Activated T-helper 1 cell treated with Interleukin-2 at 50 U/mL for 16 hours (primary cell): ENCODE results near the gene CHRNA9.

Experiments
- DNase-seq: peaks from one replicate; pipeline ENCODE4 v3.0.0-alpha.2; 2020; ENCODE audit warnings: low read depth

Gene CHRNA9

GRCh38 chr4:40308528-40309122, 26.5 kb upstream of the CHRNA9 start:
- no peak for DNase-seq

DNA sequence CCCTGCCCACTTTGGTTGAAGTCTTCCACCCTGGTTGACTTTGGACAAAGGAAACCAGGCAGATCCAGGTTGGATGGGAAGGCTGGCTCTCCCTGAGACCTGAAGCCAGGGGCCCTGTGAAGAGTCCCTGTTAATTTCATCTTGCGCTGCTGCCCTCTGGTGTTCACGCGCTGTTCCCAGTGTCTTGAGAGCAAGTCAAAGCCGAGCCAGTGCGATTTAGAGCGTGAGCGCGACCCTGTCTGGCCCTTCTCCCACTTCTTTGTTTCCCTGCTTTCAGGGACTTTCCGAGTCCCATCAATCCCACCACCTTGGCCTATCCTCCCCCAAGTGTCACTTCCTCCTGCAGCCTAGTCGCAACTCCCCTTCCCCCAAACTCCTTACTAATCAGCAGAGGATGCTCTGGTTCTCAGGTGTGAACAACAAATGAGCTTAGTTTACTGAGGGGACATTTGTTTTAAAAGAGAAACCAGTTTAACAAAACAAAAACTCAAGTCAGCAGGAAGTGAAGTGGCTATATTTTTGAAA, 25.8 kb upstream of the CHRNA9 start:
- DNase-seq: peak; percentile 73

DNA sequence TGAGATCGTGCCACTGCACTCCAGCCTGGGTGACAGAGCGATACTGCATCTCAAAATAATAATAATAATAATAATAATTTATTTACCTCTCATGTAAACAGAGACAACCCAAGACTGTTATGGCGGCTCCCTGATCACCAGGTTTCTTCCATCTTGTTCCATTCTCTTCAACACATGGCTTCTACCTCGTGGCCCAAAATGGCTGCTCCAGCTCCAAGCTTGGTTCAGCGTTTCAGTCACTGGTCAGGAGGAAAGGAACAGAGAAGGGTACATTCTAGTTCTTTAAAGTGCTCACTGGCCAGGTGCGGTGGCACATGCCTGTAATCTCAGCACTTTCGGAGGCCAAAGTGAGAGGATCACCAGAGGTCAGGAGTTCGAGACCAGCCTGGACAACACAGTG, 24.9 kb upstream of the CHRNA9 start:
- no peak for DNase-seq

GRCh38 chr4:40311811-40312346, 23.3 kb upstream of the CHRNA9 start:
- no peak for DNase-seq

DNA sequence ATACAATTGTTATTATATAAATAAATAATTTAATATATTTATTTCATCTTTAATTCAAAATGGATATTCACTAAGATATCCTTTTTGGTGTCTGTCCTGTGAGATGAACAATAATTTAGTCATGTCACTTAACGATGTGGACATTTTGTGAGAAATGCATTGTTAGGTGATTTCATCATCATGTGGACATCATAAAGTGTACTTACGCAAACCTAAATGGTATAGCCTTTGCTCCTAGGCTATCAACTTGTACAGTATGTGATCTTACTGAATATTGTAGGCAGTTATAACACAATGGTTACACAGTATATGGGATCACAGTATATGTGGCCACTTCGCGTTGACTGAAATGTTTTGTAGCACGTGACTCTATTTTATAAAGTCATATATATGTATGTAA, 20.2 kb upstream of the CHRNA9 start:
- no peak for DNase-seq

GRCh38 chr4:40316333-40316781, 18.8 kb upstream of the CHRNA9 start:
- no peak for DNase-seq

DNA sequence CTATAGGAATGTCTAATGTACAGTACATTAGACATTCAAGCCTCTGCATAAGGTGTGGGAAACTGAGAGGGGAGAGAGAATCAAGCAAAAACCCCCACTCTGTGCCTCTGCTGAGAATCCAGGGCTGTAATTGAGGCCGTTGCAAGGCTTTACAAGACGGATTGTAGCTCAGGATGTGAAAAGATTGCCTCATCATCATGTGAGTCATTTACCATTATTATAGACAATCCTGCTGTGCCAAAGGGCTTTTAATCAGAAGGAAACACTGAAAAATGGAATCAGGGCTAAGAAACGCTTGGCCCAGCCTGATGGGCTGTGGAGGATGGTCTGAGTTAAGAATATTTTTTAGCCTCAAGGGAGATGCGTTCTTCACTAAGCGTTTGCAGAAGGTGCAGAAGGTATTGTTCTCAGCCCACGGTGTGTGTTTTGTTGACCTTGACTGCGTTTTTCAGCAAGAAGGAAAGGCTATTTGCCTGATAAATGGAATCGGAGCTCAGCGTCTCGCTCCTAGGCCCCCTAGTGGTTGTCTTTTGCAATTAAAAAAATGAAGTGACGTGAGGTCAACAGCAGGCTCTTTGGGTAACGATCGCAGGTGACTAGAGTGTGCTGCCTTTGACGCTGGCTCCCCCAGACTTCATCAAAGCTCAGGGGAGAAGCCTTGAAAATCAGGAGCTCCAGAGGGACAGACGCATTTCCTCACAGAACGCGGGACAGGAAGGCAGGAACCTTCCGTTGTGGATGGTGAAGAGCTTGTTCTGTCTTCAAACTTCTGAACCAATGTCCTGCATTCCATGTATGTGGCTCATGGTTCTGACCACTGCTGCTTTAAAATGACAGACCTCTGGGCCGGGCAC, 18.1 kb upstream of the CHRNA9 start:
- no peak for DNase-seq

DNA sequence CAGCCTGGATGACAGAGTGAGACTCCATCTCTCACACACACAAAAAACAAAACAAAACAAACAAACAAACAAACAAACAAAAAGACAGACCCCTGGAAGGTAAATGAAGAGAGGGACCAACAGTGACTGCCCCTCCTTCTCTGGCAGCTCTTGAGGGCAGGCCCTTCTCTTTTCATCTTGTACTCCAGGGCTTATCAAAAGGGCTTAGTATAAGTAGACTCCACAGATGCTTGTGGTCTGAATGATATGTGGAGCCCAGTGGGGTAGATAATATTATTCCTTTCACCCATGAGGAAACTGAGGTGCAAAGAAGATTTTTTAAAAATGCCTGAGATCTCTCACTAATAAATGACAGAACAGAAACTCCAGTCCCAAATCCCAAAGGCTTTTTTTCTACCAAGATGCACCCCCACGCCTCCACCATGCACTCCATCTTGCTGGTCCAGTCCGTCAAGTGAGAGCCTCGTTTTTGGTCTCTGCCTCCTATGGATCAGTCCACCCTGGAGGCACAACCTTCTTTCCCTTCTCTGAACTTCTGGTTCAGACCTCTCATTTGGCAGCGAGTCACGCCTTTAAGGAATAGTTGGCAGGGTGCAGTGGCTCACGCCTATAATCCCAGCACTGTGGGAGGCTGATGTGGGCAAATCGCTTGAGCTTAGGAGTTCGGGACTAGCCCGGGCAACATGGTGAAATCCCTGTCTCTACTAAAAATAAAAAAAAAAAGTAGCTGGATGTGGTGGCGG, 17.0 kb upstream of the CHRNA9 start:
- no peak for DNase-seq

GRCh38 chr4:40321574-40322275, 13.4 kb upstream of the CHRNA9 start:
- DNase-seq: no peak

DNA sequence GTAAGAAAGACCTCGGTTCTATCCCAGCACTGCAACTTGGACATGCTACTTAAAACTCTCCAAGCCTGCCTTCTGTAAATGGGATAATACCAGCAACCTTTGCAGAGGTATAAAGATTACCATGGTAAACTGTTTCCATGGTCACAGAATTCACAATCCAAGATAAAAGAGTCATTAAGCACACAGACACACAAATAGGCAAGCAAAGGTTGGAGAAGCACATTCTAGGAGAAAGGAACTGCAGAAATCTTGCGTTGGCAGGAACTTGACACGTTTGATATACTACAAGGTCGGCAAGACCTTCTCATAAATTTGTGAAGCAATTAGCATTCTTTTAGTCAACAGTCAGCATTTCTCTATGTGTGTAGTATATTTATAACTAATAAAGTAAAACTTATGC, 12.3 kb upstream of the CHRNA9 start:
- no peak for DNase-seq

DNA sequence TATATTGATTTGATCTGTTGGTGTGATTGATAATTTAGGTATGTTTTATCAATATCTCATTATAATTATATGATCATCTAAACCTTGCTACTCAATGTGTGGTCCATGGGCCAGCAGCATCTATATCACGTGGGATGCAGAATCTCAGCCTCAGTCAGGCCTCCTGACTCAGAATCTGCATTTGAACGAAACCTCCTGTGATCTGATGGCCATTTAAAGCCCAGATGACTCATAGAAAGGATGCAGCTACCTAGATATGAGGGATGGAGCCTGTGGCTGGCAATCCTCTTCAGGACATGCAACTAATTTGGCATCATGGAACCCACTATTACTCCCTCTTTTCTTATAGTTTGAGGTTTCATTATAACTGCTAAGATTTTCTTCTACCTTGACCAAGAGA, 11.3 kb upstream of the CHRNA9 start:
- no peak for DNase-seq

GRCh38 chr4:40325406-40326019, 9.6 kb upstream of the CHRNA9 start:
- DNase-seq: no peak

GRCh38 chr4:40327340-40327739, 7.8 kb upstream of the CHRNA9 start:
- DNase-seq: no peak

DNA sequence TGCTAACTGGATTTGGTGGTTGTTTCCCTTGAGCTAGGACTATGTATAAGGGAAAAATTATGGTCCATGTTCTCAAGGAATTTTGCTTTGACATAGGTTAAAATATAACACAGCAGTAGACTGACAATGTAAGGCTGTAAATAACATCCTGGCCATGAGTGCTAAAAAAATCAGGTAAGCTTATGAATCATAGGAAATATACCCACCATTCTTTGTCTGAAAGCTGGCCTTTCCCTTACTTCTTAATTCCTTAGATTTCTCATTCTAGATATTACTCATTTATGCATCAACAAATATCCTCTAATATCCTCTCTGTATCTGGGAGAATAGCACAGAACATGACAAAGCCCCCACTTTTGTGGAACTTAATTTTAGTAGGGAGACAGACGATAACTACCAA, 6.8 kb upstream of the CHRNA9 start:
- DNase-seq: no peak

DNA sequence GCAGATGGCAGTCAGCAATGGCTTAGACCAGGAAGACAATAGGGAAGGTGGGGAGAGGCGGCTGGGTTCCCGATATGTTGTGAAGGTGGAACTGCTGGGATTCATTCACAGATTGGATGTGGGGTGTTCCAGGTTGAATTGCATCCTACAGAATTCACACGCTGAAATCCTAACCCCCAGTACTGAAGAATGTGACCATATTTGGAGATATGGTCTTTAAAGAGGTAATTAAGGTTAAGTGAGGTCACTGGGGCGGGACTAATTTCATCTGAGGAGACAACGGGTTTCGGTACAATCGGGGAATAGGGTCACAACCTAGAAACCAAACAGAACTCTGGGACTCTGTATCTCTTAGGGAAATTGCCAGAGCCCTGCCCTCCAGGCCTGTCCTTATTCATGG, 5.3 kb upstream of the CHRNA9 start:
- no peak for DNase-seq

GRCh38 chr4:40330536-40330935, 4.6 kb upstream of the CHRNA9 start:
- DNase-seq: no peak

- no peak for DNase-seq
These were observed 3.9 kb upstream of the CHRNA9 start for GRCh38 chr4:40331101-40331745.

GRCh38 chr4:40331961-40332360, 3.2 kb upstream of the CHRNA9 start:
- DNase-seq: no peak

DNA sequence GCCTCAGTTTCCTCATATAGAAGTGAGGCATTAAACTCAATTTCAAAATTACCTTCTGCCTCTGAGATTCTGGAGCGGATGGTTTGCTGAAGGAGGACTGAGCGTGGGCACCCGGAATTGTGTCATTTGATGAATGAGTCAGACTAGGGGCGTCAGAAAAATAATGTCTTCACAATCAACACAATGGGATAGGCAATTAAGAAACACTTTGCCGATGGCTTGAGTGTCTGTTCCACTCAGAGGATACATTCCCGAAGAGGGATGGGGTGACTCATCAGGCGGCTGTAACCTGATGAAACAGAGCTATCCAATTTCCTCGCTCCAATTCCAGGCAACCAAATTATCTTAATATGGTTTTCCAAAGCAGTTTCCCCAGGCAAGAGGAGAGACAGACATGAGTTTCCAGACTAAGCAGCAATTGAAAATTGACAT, 1.2 kb upstream of the CHRNA9 start:
- no peak for DNase-seq

- DNase-seq: no peak
These were observed 377 bp downstream of the CHRNA9 start for GRCh38 chr4:40335525-40335894.

DNA sequence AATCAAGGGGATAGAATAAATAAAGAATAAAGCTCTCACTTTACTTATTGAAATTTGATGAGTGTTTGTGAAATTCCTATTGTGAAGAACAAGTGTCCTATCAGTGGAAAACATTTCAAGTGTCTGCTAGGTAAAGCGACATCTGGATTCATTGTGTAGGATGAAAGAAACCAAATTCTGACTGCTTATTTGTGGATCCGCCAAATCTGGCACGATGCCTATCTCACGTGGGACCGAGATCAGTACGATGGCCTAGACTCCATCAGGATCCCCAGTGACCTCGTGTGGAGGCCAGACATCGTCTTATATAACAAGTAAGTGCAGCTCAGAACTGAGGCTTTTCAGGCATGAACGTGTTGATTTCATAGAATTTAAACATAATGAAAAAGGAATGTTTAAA, 1.9 kb downstream of the CHRNA9 start:
- no peak for DNase-seq
